Loucy (cell line): ENCODE measurements around the gene CSH2.
"Not testable (repeated sequence)": the region's sequence is repeated elsewhere in the genome, so short reads cannot be mapped to it uniquely, and the experiment has no call there.

Experiments
- H2AFZ ChIP-seq: fragments of 200-600 bp; sonication (generic); 2 replicates; pipeline ENCODE4 v1.6.0; 2016; ENCODE audit warnings: antibody characterized with exemption, mild to moderate bottlenecking, low read length, moderate library complexity
- H3F3A ChIP-seq: fragments of 200-600 bp; 2 replicates; pipeline ENCODE4 v1.6.0; 2016; ENCODE audit warnings: antibody characterized with exemption, low read depth, mild to moderate bottlenecking
- H3K27me3 ChIP-seq: fragments of 200-600 bp; sonication (generic); 2 replicates; pipeline ENCODE4 v1.6.1; 2014; ENCODE audit warnings: low read length, mild to moderate bottlenecking; ENCODE audit not compliant: insufficient read depth, poor library complexity, severe bottlenecking
- H3K36me3 ChIP-seq: fragments of 200-600 bp; sonication (generic); 2 replicates; pipeline ENCODE4 v1.6.1; 2016; ENCODE audit warnings: low read length; ENCODE audit not compliant: insufficient read depth
- H3K4me1 ChIP-seq: fragments of 200-600 bp; sonication (generic); 2 replicates; pipeline ENCODE4 v1.5.1; 2014; ENCODE audit warnings: low read length, mild to moderate bottlenecking; ENCODE audit not compliant: insufficient read depth, poor library complexity, severe bottlenecking
- H3K4me2 ChIP-seq: fragments of 200-600 bp; sonication (generic); 2 replicates; pipeline ENCODE4 v1.6.0; 2014; ENCODE audit warnings: antibody characterized with exemption, low read length, low read depth, mild to moderate bottlenecking; ENCODE audit not compliant: poor library complexity, severe bottlenecking
- H3K4me3 ChIP-seq: fragments of 200-600 bp; sonication (generic); 2 replicates; pipeline ENCODE4 v1.5.1; 2014; ENCODE audit warnings: low read length, mild to moderate bottlenecking, mixed read lengths; ENCODE audit not compliant: poor library complexity, severe bottlenecking
- H3K79me2 ChIP-seq: fragments of 200-600 bp; sonication (generic); 2 replicates; pipeline ENCODE4 v1.6.1; 2014; ENCODE audit warnings: low read length; ENCODE audit not compliant: insufficient read depth
- H3K9ac ChIP-seq: fragments of 200-600 bp; sonication (generic); 2 replicates; pipeline ENCODE4 v1.6.0; 2014; ENCODE audit warnings: mild to moderate bottlenecking, low read depth, low read length, moderate library complexity; ENCODE audit not compliant: poor library complexity, severe bottlenecking
- H3K9me2 ChIP-seq: fragments of 200-600 bp; sonication (generic); replicated peaks from 2 replicates; pipeline ENCODE4 v1.6.1; 2016; ENCODE audit warnings: low read depth, low read length, mixed read lengths
- H3K9me3 ChIP-seq: fragments of 200-600 bp; sonication (generic); 2 replicates; pipeline ENCODE4 v1.6.1; 2014; ENCODE audit warnings: mild to moderate bottlenecking, antibody characterized with exemption, low read length, low read depth; ENCODE audit not compliant: insufficient read depth
- H4K20me1 ChIP-seq: fragments of 200-600 bp; sonication (generic); 2 replicates; pipeline ENCODE4 v1.6.0; 2014; ENCODE audit warnings: antibody characterized with exemption, low read length, mild to moderate bottlenecking; ENCODE audit not compliant: insufficient read depth, poor library complexity, severe bottlenecking
- CTCF ChIP-seq: fragments of 200-600 bp; sonication (generic); conservative IDR thresholded peaks from 2 replicates; pipeline ENCODE4 v1.5.1; 2014; ENCODE audit warnings: mild to moderate bottlenecking, antibody characterized with exemption, low read length

The CSH2 gene

GRCh38 chr17:63903787-63904201, 30.3 kb upstream of the CSH2 start:
- not testable (repeated sequence) for H3K4me3 ChIP-seq
- peak; percentile 42; the same call in 1 of the 2 replicates for TF ChIP-seq CTCF

GRCh38 chr17:63901971-63902370, 28.5 kb upstream of the CSH2 start:
- not testable (repeated sequence) for H2AFZ ChIP-seq, H3K4me1 ChIP-seq, H3K4me3 ChIP-seq, H3K4me2 ChIP-seq, H3K9ac ChIP-seq, H3K27me3 ChIP-seq, H3F3A ChIP-seq, H3K9me2 ChIP-seq, H3K79me2 ChIP-seq, H3K9me3 ChIP-seq, H3K36me3 ChIP-seq, H4K20me1 ChIP-seq

More at GRCh38 chr17:63903787-63904201, 30.3 kb upstream of the CSH2 start:
- H3K36me3 ChIP-seq, H3K9me2 ChIP-seq, H3K9ac ChIP-seq, H3K4me1 ChIP-seq, H3K9me3 ChIP-seq, H3K79me2 ChIP-seq, H4K20me1 ChIP-seq, H3K4me2 ChIP-seq, H3K27me3 ChIP-seq, H3F3A ChIP-seq: not testable (repeated sequence)
- H2AFZ ChIP-seq = peak overlapping the region; percentile 56; the same call in 1 of the 2 replicates

GRCh38 chr17:63898899-63899798, 25.7 kb upstream of the CSH2 start:
- H3K36me3 ChIP-seq, H3K9me2 ChIP-seq, H3K9ac ChIP-seq, H4K20me1 ChIP-seq, H3F3A ChIP-seq, H3K4me2 ChIP-seq, H3K4me1 ChIP-seq, H2AFZ ChIP-seq, H3K27me3 ChIP-seq, H3K9me3 ChIP-seq, H3K79me2 ChIP-seq, H3K4me3 ChIP-seq: not testable (repeated sequence)

GRCh38 chr17:63896524-63897354, 23.3 kb upstream of the CSH2 start, which contains the start of gene CSH1:
CSH1 (minus strand) TSS chr17:63896574; CDS start chr17:63896511, 63 bp downstream.
- H3K4me3 ChIP-seq, H2AFZ ChIP-seq, H3K9me3 ChIP-seq, H3K9ac ChIP-seq, H3F3A ChIP-seq, H3K4me2 ChIP-seq, H3K36me3 ChIP-seq, H3K79me2 ChIP-seq, H4K20me1 ChIP-seq, H3K27me3 ChIP-seq, H3K9me2 ChIP-seq, H3K4me1 ChIP-seq: not testable (repeated sequence)

- not testable (repeated sequence) for H3K4me2 ChIP-seq, H3K79me2 ChIP-seq, H3K27me3 ChIP-seq, H3K9ac ChIP-seq, H3K9me2 ChIP-seq, H3K4me3 ChIP-seq, H3K9me3 ChIP-seq, H4K20me1 ChIP-seq, H3K4me1 ChIP-seq, H3K36me3 ChIP-seq, H2AFZ ChIP-seq, H3F3A ChIP-seq
Observed at GRCh38 chr17:63894821-63895220, 21.3 kb upstream of the CSH2 start.

- not testable (repeated sequence) for H3K4me2 ChIP-seq, H3K9ac ChIP-seq, H3K4me1 ChIP-seq, H3K79me2 ChIP-seq, H3F3A ChIP-seq, H3K9me3 ChIP-seq, H4K20me1 ChIP-seq, H3K4me3 ChIP-seq, H3K36me3 ChIP-seq, H3K27me3 ChIP-seq, H3K9me2 ChIP-seq, H2AFZ ChIP-seq
Observed at GRCh38 chr17:63894021-63894420, 20.5 kb upstream of the CSH2 start.
